ENCODE measurements around the gene POLR2B. TPM values are rescaled to one million over a fixed set of nuclear protein-coding genes. Genes with fewer than 3 reads are reported as not detected.

POLR2B gene
- total and polyA plus RNA-seq, 2 of the 8 experiments (the other 6 are each of a cell fraction or from before 2014, with no cell fraction given) = 59.3 to 115 TPM

DNA sequence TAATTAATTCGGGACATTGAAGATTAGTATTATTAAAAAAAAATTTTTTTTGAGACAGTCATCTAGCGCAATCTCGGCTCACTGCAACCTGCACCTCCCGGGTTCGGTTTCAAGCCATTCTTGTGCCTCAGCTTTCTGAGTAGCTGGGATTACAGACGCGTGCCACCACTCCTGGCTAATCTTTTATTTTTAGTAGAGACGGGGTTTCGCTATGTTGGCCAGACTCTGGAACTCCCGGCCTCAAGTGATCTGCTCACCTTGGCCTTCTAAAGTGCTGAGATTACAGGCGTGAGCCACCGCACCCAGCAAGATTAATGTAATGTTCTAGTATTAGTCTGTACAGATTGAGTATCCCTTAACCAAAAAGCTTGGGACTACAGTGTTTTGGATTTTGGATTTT lies 38.3 kb upstream of the POLR2B start (continued):
- TF ChIP-seq CHD7 (IDR thresholded peaks at IDR 0.05; ENCODE audit: insufficient replicate concordance, low read length) (no peak), ZNF274 (IDR thresholded peaks at IDR 0.05; ENCODE audit: borderline replicate concordance, extremely low read depth, low read length) (no peak)
- TF ChIP-seq, protein P1, sequence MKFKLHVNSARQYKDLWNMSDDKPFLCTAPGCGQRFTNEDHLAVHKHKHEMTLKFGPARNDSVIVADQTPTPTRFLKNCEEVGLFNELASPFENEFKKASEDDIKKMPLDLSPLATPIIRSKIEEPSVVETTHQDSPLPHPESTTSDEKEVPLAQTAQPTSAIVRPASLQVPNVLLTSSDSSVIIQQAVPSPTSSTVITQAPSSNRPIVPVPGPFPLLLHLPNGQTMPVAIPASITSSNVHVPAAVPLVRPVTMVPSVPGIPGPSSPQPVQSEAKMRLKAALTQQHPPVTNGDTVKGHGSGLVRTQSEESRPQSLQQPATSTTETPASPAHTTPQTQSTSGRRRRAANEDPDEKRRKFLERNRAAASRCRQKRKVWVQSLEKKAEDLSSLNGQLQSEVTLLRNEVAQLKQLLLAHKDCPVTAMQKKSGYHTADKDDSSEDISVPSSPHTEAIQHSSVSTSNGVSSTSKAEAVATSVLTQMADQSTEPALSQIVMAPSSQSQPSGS (IDR thresholded peaks at IDR 0.05; ENCODE audit: low read length) = no peak
